Parathyroid adenoma (tissue), 2 donors: Measurements from ENCODE around the gene TDRD1.

Source experiments
- H2AFZ ChIP-seq: fragments of 300-600 bp; sonication (generic); one replicate; pipeline ENCODE4 v1.7.0; 2017; ENCODE audit warnings: antibody characterized with exemption, mild to moderate bottlenecking
- H3K27ac ChIP-seq: fragments of 300-600 bp; sonication (generic); one replicate; pipeline ENCODE4 v1.7.0; 2017
- H3K27me3 ChIP-seq: fragments of 300-600 bp; sonication (generic); one replicate; pipeline ENCODE4 v1.7.0; 2017; ENCODE audit warnings: low read length; ENCODE audit not compliant: control insufficient read depth, insufficient read depth
- H3K36me3 ChIP-seq: fragments of 300-600 bp; sonication (generic); one replicate; pipeline ENCODE4 v1.7.0; 2017; ENCODE audit warnings: low read length; ENCODE audit not compliant: control insufficient read depth, insufficient read depth
- H3K4me1 ChIP-seq: fragments of 300-600 bp; sonication (generic); one replicate; pipeline ENCODE4 v1.7.0; 2017; ENCODE audit warnings: control low read depth
- H3K4me2 ChIP-seq: fragments of 300-600 bp; sonication (generic); one replicate; pipeline ENCODE4 v1.7.0; 2017; ENCODE audit warnings: low read length
- H3K4me3 ChIP-seq: fragments of 300-600 bp; sonication (generic); one replicate; pipeline ENCODE4 v1.7.0; 2017; ENCODE audit warnings: low read depth, low read length
- H3K79me2 ChIP-seq: fragments of 300-600 bp; sonication (generic); one replicate; pipeline ENCODE4 v1.7.0; 2017; ENCODE audit warnings: control low read depth
- H3K9ac ChIP-seq: fragments of 300-600 bp; sonication (generic); one replicate; pipeline ENCODE4 v1.7.0; 2017; ENCODE audit warnings: mild to moderate bottlenecking
- H3K9me3 ChIP-seq: fragments of 300-600 bp; sonication (generic); one replicate; pipeline ENCODE4 v1.7.0; 2017; ENCODE audit warnings: low read length; ENCODE audit not compliant: control insufficient read depth
- TF ChIP-seq, protein P1 (sequence below): fragments of 300-600 bp; sonication (generic); IDR thresholded peaks from one replicate; pipeline ENCODE4 v1.7.0; 2017; ENCODE audit warnings: antibody characterized with exemption, mild to moderate bottlenecking
- donor health status: primary hyperparathyroidism.

Gene TDRD1

GRCh38 chr10:114250716-114251115, 71.6 kb downstream of the TDRD1 start:
- Histone ChIP-seq H3K4me2 (peak overlapping the region; percentile 59), H3K4me1 (peaks cover 32% of the 10 kb centered on the region), H3K27me3 (no peaks in the 10 kb centered on the region), H3K36me3 (no peaks in the 10 kb centered on the region), H3K9me3 (no peaks in the 10 kb centered on the region), H3K27ac (peak overlapping the region; percentile 54), H3K4me3 (peak overlapping the region; percentile 28), H3K9ac (no peak overlapping the region), H2AFZ (peak overlapping the region; percentile 37), H3K79me2 (no peaks in the 10 kb centered on the region)
- TF ChIP-seq, protein P1, sequence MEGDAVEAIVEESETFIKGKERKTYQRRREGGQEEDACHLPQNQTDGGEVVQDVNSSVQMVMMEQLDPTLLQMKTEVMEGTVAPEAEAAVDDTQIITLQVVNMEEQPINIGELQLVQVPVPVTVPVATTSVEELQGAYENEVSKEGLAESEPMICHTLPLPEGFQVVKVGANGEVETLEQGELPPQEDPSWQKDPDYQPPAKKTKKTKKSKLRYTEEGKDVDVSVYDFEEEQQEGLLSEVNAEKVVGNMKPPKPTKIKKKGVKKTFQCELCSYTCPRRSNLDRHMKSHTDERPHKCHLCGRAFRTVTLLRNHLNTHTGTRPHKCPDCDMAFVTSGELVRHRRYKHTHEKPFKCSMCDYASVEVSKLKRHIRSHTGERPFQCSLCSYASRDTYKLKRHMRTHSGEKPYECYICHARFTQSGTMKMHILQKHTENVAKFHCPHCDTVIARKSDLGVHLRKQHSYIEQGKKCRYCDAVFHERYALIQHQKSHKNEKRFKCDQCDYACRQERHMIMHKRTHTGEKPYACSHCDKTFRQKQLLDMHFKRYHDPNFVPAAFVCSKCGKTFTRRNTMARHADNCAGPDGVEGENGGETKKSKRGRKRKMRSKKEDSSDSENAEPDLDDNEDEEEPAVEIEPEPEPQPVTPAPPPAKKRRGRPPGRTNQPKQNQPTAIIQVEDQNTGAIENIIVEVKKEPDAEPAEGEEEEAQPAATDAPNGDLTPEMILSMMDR, result no peak

DNA sequence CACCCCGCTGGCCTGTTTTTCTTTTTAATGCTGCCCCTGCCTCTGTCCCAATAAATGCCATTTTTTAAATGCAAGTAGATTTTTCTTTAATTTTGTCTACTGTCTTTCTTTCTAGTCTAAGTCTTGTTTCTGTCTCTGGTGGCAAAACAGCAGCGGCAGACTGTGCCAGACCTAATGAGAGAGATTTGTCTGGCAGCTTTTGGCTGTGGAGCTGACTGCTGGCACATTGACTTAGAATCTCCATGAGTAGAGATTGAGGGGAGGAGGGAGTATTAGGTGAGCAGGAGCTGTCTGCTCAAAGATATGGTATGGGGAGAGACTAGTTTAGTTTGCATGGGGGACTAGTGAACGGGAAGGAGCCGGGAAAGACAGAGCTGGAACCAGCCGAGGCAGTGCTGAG, 72.9 kb downstream of the TDRD1 start:
- Histone ChIP-seq H2AFZ (no peak overlapping the region), H3K36me3 (no peaks in the 10 kb centered on the region), H3K79me2 (no peaks in the 10 kb centered on the region), H3K4me1 (peaks cover 32% of the 10 kb centered on the region), H3K27ac (no peak overlapping the region), H3K4me3 (no peak overlapping the region), H3K9ac (no peak overlapping the region), H3K9me3 (no peaks in the 10 kb centered on the region), H3K27me3 (no peaks in the 10 kb centered on the region), H3K4me2 (no peak overlapping the region)
- TF ChIP-seq, protein P1, result no peak

DNA sequence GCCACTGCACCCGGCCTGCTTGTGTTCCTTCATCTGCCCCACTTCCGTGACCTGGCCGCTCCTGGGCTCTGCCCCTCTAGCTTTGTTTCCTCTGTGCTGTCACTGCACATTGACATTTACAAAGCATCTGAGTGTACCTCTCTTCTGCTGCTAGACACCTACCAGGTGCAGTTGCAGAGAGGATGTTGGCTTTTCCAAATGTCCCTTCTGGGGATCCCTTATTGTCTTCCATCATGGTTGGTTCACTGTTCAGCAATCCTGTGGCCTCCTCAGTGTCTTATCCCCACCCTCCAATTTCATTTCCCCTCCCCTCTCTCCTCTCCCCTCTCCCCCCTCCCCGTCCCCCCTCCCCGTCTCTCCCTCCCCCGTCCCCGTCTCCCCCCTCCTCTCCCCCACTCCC, 73.7 kb downstream of the TDRD1 start:
- Histone ChIP-seq H3K4me1 (peaks cover 32% of the 10 kb centered on the region), H3K9me3 (no peaks in the 10 kb centered on the region), H3K27ac (no peak overlapping the region), H3K4me3 (no peak overlapping the region), H3K79me2 (no peaks in the 10 kb centered on the region), H2AFZ (no peak overlapping the region), H3K36me3 (no peaks in the 10 kb centered on the region), H3K27me3 (no peaks in the 10 kb centered on the region), H3K9ac (no peak overlapping the region), H3K4me2 (no peak overlapping the region)
- TF ChIP-seq, protein P1, result no peak

DNA sequence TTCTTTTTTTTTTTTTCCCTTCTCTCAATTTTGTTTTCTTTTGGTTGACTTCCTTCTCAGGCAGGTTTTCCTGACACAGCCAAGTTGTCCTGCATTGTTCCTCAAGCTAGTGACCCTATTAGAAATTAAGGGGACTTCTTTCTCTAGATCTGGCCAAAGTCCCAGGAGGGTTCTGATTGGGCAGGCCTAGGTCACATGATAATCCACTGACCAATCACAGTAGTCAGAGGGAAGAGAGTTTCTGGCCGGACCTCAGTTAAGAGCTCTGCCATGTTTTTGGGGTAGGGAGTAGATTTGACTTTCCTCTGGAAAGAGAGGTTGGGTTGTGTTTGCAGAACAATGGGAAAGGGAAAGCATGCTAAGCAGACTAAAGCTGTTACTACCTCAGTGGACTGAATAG, 76.1 kb downstream of the TDRD1 start:
- Histone ChIP-seq H3K36me3 (no peaks in the 10 kb centered on the region), H2AFZ (peak overlapping the region; percentile 36), H3K27me3 (no peaks in the 10 kb centered on the region), H3K4me3 (no peak overlapping the region), H3K27ac (no peak overlapping the region), H3K4me2 (no peak overlapping the region), H3K9ac (no peak overlapping the region), H3K79me2 (no peaks in the 10 kb centered on the region), H3K4me1 (peaks cover 22% of the 10 kb centered on the region), H3K9me3 (no peaks in the 10 kb centered on the region)
- TF ChIP-seq, protein P1, result no peak

GRCh38 chr10:114256008-114256765, 77.0 kb downstream of the TDRD1 start:
- Histone ChIP-seq H3K9ac (no peak overlapping the region), H3K27ac (no peak overlapping the region)

More at GRCh38 chr10:114256008-114256765, 77.0 kb downstream of the TDRD1 start:
- no peaks in the 10 kb centered on the region for H3K36me3 ChIP-seq
- no peak overlapping the region for H2AFZ ChIP-seq
- H3K4me2 ChIP-seq, result no peak overlapping the region
- H3K9me3 ChIP-seq, result no peaks in the 10 kb centered on the region
- peaks cover 12% of the 10 kb centered on the region for H3K4me1 ChIP-seq
- no peak overlapping the region for H3K4me3 ChIP-seq
- TF ChIP-seq, protein P1, result no peak
- no peaks in the 10 kb centered on the region for H3K79me2 ChIP-seq
- H3K27me3 ChIP-seq, result no peaks in the 10 kb centered on the region
